IPS-NIHi11 (cell line): ENCODE data around the gene SLC25A13.
"Not testable (repeated sequence)": the region's sequence is repeated elsewhere in the genome, so short reads cannot be mapped to it uniquely, and the experiment has no call there.

Experiments
- DNase-seq: peaks from one replicate; pipeline ENCODE4 v3.0.0; 2012; ENCODE audit warnings: mixed read lengths, low spot score

Gene SLC25A13

DNA sequence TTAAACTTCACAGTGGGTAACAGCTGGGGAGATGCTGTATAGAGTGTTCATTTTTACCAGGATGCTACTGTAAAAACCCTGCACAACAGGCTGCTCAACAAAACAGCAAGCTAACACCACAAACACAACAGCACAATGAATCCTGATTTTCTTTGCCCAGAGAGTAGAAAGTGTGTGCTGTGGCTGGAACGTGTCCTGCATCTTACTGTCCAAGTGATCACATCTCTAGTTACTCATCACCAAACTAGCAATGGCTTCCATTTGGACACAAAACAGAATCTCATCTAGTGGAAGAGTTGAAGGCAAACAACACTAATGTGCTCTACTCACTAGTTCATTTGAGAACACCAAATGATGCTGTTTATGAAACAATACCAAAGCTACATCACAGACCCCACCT, 121.2 kb downstream of the SLC25A13 start:
- no peak for DNase-seq

DNA sequence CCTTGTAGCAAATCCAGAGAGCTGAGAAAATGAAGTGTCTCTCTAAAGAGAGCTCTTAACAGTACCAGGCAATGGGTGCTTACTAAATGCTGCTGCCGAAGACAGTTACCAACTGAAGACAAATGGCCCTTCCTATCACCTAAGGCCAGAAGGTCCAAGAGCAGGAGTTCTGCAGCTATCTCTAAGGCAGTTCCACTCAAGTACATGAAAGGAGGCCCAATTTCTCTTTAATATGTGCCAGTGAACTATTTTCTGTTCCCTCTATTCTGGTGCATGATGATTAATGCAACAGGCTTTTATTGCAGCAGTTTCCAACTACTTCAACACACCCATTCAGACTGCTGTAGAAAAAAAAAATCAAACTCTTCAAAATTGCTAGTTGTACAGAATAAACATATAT, 122.5 kb downstream of the SLC25A13 start:
- DNase-seq: no peak

DNA sequence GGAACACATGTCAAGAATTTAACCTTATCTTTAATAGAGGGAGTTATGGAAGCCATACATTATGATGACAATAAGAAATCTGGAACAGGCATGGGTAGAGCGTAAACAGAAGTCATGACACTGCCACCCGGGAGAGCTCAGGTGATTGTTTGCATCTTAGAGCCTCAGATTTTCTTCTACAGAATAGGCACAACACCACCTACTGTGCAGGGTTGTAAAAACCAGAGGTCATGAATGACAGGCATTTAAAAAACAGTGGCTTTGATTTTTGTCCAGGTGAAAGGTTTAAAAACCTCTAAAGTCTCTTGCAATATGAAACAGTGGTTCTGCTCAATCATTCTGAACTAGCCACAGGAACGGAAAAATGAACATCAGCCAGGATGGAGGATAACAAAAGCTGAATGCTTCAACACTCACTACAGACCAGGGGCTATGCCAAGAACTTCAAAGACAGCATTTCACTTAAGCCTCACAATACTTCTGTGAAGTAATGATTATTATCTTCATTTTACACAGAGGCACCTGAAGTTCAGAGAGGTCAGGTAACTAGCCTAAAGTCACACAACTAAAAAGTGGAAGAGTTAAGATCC, 123.8 kb downstream of the SLC25A13 start:
- no peak for DNase-seq

DNA sequence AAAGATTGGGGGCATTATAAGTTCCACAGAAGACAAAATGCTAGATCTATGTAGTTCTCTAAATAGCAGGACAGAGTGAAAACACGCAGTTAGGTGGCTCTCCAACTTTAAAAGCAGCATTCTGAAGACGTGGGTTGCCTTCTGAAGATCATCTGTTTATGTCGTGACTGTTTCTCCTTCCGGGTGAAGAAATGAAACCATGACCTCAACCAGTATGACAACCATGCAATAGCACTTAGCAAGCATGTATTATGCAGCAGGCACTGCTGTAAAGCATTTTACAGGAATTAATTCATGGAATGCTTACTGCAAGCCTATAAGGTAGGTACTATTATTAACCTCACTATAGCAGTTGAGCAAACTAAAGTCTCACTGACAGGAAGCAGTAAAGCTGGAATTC, 125.2 kb downstream of the SLC25A13 start:
- no peak for DNase-seq

DNA sequence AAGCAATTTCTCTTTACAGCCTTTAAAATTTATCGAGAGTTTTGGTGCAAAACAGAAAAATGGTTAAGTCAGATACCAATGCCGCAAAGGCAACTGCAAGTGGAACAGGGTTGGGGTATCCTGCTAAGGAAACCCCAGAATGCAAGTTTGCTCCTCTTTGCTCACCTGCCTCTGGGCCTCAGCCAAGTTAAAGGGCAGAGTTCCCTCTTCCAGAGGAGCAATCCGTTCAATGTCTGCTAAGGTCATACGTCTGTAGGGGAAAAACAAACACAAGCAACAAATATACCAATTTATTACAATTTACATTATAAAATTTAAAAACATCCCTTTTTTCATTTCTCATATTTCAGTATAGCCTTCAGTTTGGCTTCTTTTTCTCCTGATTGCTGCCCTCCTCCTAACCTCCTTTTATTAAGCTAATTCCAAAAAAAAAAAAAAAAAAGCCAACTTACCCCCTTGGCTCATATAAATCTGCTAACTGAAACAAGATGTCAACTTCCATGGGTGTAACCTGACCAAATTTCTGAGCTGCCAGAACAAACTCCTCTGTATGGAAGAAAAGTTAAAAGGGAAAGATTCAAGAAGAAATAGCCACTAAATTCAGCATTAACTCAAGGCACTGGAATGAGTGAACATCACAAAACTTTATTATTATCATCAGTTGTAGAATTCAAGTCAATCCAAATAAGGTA, 132.6 kb downstream of the SLC25A13 start:
- no peak for DNase-seq

DNA sequence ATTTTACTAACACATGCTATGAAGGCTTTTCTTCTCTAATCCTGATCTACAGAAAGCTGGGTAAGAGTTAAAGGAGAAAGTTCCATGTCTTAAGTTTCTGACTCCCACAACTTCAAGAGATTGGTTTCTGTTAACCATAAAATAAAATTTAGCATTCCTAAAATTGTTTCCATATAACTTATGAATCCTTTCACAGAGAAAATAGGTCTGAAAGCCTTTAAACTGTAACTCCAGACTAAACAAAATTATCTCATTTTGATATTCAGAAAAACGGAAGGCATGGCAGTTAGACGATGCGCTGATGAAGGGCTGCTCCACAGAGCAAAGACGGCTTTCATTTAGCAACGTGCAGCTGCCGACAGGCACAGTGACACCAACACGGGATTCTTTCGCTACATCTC, 133.3 kb downstream of the SLC25A13 start:
- DNase-seq: no peak

DNA sequence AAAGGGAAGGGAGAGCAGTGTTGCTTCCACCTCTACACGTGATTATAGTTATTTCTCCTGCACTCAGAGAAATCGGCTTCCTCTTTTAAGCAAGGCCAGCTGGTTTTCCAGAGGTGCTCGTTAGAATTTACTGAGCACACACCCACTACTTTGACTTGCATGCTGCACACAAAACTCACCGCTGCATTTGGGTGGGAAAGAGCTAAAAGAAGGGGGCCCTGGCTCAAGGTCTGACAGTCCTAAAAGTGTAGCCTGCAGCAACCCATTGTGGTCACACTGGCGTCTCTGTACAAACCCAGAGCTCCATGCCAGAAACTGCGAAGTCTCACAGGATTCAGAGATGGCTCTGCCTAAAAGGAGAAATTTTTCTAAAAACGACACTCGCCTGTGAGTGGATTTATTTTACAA, 133.7 kb downstream of the SLC25A13 start:
- no peak for DNase-seq

DNA sequence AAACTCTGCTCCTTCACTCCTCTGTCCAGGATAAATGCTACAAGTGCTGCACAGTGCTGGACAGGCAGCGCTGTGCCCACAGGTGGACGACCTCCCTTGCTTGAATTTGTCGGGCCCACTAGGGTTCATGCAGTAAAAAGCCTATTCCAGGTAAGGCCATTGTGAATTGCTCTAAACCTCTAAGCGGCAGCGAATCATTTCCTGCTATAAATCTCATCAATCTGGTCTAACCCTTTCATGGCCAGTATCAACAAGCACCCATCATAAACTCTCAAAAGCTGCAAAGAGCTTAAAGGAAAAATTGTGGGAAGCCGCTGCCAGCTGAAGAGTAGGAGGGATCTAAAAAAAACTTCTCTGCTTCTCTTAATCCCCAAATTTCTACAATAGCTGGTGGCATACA, 134.2 kb downstream of the SLC25A13 start:
- DNase-seq: no peak

DNA sequence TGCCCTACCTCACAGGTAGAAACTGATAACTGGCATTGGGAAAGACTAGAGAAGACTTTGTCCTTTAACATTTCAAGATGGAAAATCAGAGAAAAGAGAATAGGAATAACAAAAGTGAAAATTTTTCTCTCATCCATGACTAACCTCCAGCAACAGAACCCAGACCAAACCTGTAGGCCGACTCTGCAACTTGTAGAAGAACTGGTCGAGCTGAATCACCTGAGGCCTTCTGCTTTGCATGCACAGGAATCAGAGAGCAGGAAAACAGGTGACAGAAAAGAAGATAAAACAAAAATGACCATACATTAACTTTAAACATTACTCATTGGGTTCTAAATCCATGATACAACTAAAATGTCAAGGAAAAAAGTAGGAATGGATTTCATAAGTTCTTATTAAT, 137.1 kb downstream of the SLC25A13 start:
- no peak for DNase-seq

DNA sequence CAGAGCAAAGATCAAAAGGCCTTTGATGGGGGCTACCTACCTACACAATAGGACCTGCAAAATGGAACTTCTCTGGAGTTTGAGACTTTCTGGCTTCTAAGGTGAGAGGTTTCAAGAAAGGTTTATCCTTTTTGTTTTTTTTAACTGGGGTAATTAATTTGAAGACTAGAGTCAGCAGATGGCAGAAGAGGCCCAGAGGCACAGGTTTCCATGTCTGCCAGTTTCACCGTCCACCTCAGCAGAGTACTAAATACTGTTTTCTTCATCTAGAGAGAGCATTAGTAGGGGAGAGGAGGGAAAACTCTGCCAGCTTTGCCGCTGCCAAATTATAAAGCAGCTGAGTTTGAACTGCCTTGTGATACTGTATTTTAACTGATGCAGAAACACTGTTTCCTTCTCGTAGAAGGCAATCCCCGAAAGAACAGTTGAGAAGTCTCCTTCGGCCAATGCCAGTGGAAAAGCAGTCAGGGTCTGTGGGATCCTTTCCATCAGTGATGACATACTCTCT, 138.7 kb downstream of the SLC25A13 start:
- no peak for DNase-seq

DNA sequence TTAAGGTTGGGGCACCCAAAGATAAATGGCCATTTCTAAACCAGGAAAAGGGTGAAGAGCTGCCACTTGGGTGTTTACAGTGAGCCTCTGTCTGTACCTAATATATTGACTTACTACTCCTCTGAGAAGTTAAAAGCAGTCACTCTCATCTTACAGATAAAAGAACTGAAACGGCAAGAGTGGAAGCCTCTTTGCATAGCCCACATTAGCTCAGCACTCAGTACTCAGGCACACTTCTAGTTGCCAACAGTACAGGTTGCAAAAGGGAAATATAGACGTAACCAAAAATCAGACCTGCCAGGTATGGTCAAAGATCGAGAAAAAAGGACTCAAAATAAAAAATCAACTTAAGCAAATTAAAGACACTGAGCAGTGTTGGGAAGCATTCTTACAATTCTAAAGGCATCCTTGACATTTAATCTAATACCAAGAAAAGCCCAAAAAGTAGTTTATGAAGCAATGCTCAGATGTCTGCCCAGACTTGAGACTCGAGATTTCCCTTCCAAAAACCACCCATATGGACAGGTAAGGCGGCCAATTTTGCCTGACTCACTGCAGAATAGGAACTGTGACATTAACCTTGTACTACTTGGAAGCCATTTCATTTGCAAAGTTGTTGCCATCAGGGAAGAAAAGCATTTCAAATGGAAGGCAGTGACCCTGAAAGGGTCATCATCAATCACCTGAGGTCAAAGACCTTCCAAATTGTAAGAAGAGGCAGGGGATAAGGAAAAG, 139.3 kb downstream of the SLC25A13 start:
- DNase-seq: no peak

DNA sequence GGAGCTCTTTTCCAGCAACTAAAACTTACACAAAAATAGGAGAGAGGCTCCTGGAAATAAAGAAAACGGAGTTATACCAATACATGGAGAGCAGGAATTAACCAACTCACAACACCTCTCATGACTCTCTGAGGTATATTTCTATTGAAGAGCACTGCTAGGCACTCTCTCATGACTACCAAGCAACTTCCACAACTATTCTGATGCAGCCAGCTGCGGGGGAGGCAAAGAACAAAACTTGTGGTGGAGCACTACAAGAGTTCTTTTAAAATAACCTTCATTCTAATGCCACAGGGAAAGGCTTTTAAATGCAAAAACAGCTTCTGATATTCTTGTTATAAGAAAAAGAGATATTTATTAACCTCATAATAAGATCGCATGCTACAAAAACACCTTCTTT, 140.7 kb downstream of the SLC25A13 start:
- DNase-seq: no peak

DNA sequence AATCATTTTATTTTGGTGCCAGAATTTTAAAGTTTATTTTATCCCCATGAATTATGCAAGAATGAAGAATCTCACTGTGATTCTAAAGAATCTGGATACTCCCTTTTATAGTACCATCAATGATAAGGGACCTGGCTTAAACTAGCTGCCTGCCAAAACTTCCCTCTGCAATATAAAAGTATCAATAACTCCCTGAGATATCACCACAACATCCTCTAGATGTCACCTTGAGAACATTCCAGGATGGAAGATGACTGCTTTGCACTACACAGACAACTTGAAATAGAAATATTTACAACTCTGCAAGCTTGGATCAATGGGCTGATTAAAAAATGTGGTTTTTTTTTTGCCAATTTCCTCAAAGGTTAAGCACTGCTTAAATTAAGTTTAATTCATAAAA, 142.1 kb downstream of the SLC25A13 start:
- DNase-seq: no peak

DNA sequence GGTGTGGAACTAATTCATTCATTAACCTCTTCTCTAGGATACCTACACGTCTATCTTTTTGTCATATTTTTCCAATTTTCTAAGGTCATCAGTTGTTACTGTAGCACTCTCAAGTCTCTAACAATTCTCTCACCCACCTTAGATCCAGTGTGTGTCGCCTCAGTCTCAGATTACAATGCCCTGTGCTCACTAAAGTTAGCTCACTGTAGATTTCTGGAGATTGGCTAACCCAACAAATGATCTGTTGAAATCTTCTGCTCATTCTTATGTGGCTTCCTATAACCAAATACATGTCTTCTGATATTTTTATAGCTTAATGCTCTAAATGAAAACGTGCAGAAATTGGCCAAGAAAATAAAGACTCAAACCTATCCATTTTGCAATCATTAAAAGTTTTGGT, 142.6 kb downstream of the SLC25A13 start:
- no peak for DNase-seq

DNA sequence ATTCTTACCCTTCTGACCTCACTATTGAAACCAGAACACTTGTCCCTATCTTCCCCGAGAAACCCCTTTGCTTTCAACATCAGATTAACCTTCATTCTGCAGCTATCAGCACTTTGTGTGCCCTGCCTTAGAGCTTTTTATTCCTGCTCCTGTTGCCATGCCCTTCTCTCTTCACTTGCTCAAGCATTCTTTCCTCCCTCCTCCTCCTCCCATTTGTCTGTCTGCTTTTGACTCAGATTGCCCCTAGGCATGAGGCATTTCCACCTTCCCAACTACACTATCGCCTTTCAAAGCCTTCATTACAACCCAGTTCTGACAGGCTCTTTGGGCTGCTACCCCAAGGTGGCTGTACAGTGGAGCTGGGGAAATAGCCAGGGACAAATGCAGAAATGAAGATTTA, 143.3 kb downstream of the SLC25A13 start:
- DNase-seq: no peak

DNA sequence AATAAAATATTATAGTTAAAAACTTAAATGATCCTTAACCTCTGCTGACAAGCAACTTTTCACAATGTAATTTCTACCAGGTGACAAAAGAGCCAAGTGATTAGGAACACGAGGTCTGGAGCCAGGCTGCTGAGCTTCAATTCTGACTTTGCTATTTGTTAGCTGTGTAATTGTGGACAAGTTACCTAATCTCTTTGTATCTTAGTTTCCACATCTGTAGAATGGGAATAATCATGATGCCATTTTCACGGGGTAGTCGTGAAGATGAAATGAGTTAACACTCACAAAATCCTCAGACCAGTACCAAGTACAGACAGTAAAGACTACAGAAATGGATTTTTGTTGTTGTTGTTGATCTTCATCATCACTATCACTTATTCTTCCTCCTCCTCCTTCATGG, 144.5 kb downstream of the SLC25A13 start:
- DNase-seq: no peak

DNA sequence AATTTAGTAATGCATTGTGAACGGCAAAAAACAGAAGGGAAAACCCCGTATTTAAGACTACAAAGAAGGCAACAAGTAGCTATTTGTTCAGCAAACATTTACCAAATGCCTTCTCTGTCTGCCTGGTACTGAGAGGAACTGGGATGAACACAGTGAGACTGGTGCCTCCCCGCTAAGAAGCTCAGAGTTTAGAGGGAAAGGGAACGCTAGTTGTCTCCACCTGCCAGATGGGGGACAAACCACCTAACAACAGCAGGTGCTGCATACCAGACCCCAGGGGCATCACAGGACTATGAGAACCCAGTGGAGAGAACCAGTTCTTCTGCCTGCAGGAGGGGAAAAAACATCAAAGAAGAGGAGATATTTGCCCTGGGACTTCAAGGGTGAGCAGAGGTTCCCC, 147.1 kb downstream of the SLC25A13 start:
- DNase-seq: peak; percentile 39

DNA sequence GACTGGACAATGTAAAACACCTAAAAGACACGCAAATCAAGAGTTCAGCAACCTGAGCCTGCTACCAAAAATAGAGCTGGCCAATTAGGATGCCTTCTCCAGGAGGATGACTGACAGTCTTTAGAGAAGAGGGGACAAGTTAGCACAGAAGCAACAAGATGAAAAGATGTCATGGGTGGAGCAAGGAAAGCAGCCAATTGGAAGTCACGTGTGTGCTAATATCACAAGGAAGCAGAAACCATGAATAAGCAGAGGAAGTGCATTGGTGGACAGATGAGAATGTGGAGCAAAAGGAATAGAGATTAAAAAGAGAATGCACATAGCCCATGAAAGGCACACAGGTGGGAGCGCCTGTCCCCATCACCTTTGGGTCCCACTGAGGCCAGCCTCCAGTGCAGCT, 148.1 kb downstream of the SLC25A13 start:
- DNase-seq: no peak

DNA sequence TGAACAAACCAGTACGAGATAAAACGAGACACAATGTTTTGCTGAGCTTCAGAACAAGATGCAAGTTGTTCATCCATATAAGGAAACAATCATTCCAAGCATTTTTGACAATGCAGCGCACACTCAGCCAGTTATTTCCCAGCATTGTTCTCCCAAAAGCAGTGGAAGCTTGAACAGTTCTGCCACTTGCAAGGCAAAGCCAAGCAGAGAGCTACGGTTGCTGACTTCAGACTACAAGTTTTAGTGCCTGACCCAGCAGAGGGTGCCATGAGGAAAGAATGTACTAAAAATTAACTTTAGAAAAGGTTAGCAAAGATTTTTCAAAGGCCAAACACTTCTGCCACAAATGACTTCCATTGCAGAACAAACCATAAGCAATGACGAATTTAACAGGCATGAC, 152.5 kb downstream of the SLC25A13 start:
- peak; percentile 23 for DNase-seq

DNA sequence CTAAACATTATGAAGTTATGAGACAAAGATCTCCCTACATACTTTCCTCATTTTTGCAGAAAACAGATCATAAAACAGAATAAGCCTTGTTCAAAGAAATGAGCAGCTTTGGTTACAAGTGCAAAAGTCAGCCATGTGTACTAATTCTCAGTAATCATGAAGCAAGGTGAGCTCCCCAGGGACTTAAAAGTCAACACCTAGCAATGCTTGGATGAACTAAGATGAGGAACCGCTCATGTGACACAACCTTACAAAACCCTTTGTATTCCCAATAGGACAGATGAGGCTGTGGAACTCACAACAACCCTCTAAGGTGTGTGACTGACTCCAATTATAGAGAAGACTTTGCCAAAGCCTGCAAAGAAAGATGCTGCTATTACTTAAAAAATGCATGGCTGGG, 154.5 kb downstream of the SLC25A13 start:
- DNase-seq: no peak

DNA sequence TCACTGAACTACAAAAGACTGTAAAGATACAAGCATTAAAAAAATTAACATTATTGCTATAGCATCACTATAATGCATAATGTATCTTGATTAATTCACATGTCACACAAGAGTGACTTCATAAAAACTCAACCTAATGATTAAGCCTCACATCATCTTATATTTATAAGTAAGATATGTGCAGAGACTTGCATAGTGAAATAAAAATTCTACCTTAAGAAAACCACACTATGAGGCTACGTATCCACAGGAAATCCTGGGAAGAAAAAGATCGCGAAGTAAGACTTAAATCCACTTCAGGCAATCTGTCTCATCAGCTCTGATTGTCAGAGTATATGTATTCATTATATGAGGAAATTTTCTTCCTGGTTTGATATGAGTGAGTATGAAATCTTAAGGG, 160.0 kb downstream of the SLC25A13 start:
- DNase-seq: no peak

DNA sequence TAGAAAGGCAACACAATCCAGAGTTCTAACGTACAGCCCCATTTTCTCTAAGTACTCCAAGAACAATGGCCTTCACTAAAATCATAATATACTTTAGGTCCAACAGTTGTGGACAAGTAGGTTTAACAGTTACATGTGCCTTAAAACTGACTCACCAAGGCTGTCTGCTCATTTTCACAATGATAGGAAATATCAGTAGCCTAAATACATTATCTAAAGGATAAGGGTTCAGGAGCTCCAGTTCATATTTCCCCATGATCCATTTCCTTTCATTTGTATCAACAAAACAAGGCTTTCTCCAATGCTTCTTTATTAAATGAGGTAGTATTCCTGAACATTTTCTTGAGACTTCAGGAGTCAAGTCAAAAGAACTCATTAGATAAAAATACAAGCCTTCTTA, 164.0 kb downstream of the SLC25A13 start:
- DNase-seq: no peak

DNA sequence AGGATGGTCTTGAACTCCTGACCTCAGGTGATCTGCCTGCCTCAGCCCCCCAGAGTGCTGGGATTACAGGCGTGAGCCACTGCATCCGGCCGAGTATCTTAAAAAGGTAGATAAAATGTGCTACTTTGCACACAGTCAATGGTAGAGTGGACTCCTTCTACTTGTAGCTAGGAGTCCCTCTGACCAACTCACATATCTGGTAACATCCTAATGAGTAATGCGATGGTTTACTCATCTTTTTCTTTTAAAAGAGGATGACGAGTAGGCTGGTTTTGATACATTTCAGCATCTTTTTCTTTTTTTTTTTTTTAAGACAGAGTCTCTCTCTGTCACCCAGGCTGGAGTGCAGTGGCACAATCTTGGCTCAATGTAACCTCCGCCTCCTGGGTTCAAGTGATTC, 167.4 kb downstream of the SLC25A13 start:
- DNase-seq: not testable (repeated sequence)
